H1 (cell line): Measurements from ENCODE around the gene SNX20.

Source experiments
- CTCF ChIP-seq, 3 experiments: IDR thresholded peaks; 1 replicate in 2 of 3; 2 replicates in 1 of 3; pipeline versions ENCODE4 v1.5.1 to v1.6.1; 2011; ENCODE audit warnings: low read length in 3 of 3, mild to moderate bottlenecking in 3 of 3, inconsistent platforms in 2 of 3, low read depth in 1 of 3, moderate library complexity in 1 of 3; ENCODE audit not compliant: insufficient read depth in 1 of 3; ENCODE audit errors: control extremely low read depth in 1 of 3
- MAX ChIP-seq: IDR thresholded peaks from 2 replicates; pipeline ENCODE4 v1.6.1; 2012; ENCODE audit warnings: inconsistent platforms
- PHF8 ChIP-seq: fragments of 200-600 bp; sonication (generic); conservative IDR thresholded peaks from 2 replicates; pipeline ENCODE4 v1.7.1; 2012; ENCODE audit warnings: low read depth, mild to moderate bottlenecking, inconsistent platforms, low read length, moderate library complexity
- POLR2A ChIP-seq, 2 experiments: IDR thresholded peaks; 1 replicate in 1 of 2; 2 replicates in 1 of 2; pipeline ENCODE4 v1.6.1; 2011; ENCODE audit warnings: low read depth in 2 of 2, low read length in 2 of 2, mild to moderate bottlenecking in 2 of 2; ENCODE audit errors: control extremely low read depth in 1 of 2
- RFX5 ChIP-seq: IDR thresholded peaks from 2 replicates; pipeline ENCODE4 v1.6.1; 2011; ENCODE audit warnings: low read depth, low read length, improper control_type of control experiment, borderline replicate concordance
- SUZ12 ChIP-seq: fragments of 200-600 bp; sonication (generic); IDR thresholded peaks from 2 replicates; pipeline ENCODE4 v1.6.1; 2012; ENCODE audit warnings: mild to moderate bottlenecking, inconsistent platforms, low read length, moderate library complexity, mixed read lengths
- TAF1 ChIP-seq: IDR thresholded peaks from 2 replicates; pipeline ENCODE4 v1.6.1; 2011; ENCODE audit warnings: mild to moderate bottlenecking, low read depth, low read length

DNA sequence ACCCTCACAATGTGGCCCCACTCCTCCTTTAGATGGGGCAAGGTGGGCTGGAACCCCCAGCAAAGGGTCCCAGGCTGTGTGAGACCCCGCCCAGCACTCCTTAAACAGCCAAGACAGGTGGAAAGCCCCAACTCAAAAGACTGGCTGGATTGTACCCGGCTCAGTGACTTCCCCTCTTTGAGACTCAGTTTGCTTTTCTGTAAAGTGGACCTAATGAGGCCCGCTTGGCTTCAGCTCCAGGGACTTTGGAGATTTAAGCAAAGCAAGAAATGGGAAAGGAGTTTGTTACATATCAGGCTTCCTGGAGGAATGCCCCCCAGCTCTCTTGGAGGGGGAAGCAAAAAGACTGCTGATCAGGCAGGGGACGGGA, 39.3 kb downstream of the SNX20 start:
- TF ChIP-seq TAF1 (no peak), CTCF (IDR thresholded peaks at IDR 0.05; ENCODE audit: control extremely low read depth in 1 of 3, insufficient read depth in 1 of 3, low read depth in 1 of 3, low read length in 3 of 3) (no peak), SUZ12 (no peak), PHF8 (no peak), MAX (no peak), POLR2A (IDR thresholded peaks at IDR 0.05; ENCODE audit: control extremely low read depth in 1 of 2, low read depth in 2 of 2, low read length in 2 of 2) (no peak), RFX5 (no peak)
